GM10847 (cell line): ENCODE measurements around the gene RNF128.

ENCODE experiments used
- POLR2A ChIP-seq: IDR thresholded peaks from 2 replicates; pipeline ENCODE4 v1.6.1; 2011; ENCODE audit not compliant: insufficient read length; ENCODE audit errors: extremely low read depth

RNF128 gene

DNA sequence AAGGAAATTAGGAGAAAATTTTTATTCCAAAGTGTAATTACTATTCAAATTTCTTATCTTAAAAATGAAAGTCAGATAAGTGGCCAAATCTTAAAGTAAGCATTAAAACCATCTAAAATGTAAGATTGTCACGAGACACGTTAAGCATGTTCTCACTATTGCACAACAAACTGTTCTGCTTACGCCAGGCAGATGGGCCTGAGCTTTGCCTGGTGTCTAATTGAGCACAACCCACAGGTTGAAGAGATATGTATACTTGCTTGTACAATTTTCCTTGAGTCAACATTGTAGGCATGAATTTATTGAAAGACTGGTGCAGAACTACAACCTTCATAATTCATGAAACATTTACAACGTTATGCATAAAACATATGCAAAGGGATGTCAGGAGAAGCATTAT lies 3.9 kb downstream of the RNF128 start:
- no peak for TF ChIP-seq POLR2A

DNA sequence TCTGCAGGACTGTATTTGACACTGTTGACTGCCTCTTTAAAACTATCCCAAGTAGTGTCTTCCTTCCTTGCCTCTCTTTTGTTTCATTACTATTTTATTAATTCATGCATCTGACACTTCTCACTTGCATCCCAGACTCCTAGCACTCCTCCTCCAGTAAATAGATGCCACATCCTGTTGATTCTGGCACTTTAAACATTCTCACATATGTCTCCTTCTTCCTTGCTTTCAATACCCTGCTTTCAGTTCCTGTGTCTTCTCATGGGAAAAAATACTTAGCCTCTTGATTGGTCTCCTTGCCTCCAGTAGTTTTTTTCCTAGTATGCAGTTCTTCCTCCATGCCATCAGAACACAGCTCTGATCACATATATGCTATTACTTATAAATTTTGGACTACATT lies 5.1 kb downstream of the RNF128 start:
- no peak for TF ChIP-seq POLR2A

DNA sequence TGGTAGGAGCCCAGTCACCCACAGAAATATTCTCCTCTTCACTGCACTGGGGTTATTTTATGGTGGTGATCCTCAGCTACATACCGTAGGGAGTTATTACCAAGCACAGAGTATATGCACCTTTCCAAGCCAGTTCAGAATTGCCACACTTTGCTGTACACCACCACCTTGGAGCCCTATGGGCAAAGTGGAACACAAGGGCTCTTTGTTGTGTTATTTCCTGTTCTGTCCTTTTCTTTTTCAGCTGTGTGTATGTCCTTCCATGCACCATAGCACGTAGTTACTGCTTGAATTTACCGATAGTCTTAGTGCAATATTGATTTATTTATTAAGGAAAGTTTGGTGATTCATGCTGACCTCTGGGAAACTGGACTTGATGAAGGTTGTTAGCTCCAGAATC lies 8.3 kb downstream of the RNF128 start:
- no peak for TF ChIP-seq POLR2A

DNA sequence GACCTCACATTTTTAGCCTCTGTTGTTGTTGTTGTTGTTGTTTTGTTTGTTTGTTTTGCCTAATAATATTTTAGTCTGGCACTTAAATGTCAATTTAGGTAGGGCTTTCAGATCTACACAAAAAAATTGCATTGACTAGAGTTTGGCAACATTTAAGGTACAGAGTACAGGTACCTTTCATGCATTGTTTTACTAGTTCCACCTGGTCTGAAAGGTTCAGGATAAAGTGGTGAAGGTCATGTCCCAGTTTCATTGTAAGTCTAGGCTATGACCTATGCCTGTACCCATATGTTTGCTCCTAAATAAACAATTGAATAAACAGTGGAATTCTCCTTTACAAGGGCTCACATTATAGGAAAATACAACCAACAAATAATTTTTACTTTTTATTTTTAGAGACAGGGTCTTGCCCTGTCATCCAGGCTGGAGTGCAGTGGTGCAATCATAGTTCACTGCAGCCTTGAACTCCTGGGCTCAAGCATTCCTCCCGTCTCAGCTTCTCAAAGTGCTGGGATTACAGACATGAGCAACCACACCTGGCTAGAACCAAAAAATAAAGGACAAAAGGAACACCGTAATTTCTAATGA lies 13.8 kb downstream of the RNF128 start:
- no peak for TF ChIP-seq POLR2A

DNA sequence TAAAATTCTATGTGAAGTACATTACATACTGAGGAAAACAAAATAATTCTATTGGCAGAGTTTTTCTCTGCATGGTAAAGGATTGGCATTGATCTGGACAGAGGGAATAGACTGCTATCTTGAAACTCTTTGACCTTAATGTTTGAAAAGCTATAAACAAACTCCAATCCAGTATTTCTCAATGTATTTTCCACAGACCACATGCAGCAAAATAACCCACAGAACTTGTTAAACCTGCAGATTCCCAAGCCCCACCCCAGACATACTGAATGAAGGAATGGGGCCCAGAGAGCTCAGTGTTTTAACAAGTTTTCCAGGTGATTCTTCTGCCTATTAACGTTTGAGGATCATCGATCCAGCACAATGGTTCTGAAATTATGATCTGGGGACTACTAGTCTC lies 15.7 kb downstream of the RNF128 start:
- TF ChIP-seq POLR2A = no peak

DNA sequence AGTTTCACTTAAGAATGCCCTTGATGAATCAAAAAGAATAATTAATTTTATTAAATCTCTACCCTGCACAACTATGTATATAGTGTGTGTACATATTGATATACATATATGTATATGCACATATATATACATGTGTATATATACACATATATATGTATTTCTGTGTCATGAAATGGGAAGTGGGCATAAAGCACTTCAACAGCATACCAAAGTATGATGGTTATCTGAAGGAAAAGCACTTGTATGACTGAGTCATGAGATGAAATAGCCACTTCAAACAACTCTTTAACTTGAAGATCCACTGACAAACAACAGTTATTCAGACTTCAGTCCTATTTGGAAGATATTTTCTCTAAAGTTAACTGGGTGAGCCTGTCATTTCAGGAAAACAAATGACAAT lies 16.3 kb downstream of the RNF128 start:
- TF ChIP-seq POLR2A = no peak

DNA sequence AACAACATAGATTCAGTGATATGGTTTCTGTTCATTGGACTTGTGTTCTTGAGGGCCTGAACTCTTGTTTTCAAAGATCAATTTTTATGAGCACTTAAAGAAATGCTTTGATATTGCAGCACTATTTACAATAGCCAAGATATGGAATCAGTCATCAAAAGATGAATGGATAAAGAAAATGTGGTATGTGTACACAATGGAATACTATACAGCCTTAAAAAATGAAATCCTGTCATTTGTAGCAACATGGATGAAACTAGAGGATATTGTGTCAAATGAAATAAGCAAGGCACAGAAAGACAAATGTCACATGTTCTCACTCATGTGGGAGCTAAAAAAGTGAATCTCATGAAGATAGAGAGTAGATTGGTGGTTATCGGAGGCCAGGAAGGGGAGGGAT lies 21.9 kb downstream of the RNF128 start:
- no peak for TF ChIP-seq POLR2A

DNA sequence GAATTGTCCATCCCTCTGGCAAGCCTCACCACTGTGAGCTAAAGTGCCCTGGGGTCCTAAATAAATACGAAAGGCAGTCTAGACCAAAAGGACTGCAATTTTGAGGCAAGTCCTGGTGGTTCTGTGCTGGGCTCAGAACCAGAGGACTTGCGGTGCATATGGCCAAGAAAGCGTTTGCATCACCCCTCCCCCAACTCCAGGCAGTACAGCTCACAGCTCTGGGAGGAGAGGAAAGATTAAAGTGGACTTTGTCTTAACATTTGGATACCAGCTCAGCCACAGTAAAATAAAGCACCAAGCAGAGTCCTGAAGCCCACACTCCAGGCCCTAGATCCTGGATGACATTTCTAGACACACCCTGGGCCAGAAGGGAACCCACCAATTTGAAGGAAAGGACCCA lies 24.9 kb downstream of the RNF128 start:
- TF ChIP-seq POLR2A = no peak

DNA sequence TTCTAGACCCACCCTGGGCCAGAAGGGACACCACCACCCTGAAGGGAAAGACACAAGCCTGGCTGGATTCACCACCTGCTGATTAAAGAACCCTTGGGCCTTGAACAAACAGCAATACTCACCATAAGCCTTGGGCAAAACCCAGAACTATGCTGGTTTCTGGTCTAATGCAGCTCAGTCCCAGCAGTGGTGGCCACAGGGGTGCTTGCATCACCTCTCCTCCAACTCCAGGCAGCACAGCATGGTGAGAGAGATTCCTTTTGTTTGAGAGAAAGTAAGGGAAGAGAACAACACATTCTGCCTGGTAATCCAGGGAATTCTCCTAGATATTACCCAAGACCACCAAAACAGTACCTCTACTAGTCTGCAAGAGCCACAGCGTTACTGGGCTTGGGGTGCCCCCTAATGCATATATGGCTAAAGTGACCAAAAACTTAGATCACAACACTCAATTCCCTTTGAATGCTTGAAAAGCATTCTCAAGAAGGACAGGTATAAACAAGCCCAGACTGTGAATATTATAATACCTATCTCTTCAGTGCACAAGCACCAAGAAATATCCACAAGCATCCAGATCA lies 25.7 kb downstream of the RNF128 start:
- TF ChIP-seq POLR2A = no peak

DNA sequence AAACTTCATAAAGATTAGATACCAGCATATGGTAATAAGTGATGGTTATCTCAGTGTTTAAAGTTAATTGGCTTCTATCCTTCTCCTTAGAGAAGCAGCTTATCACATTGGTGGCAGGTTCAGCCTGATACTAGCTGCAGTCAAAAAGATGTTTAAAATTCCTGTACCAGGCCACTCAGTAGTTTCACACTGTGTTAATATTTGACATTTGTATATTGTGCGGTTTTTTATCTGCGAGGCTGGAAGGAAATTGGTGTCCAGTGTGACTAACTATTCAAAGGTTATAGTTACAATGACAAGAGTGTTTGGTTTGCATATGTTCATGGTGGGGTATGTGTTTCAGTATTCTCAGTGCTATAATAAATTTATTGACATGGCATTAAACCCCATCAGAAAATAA lies 48.5 kb downstream of the RNF128 start:
- no peak for TF ChIP-seq POLR2A

DNA sequence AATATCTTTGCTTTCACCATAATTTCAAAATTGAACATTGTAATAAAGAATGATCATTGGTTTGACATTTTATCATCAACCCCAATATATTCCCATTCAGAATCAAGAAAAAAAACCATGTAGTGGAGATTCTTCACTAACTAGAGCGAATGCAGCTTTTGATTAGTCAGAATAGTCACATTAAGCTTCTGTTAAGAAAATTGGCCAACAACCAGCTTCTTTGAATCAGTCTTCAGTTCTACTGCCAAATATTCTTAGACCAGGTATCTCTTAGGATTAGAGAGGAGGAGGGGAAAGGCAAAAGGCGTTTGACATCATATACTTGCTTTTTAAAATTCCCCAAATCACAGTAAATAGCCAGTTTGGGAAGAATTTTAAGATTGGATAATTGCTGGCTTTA lies 53.8 kb downstream of the RNF128 start:
- TF ChIP-seq POLR2A = no peak

DNA sequence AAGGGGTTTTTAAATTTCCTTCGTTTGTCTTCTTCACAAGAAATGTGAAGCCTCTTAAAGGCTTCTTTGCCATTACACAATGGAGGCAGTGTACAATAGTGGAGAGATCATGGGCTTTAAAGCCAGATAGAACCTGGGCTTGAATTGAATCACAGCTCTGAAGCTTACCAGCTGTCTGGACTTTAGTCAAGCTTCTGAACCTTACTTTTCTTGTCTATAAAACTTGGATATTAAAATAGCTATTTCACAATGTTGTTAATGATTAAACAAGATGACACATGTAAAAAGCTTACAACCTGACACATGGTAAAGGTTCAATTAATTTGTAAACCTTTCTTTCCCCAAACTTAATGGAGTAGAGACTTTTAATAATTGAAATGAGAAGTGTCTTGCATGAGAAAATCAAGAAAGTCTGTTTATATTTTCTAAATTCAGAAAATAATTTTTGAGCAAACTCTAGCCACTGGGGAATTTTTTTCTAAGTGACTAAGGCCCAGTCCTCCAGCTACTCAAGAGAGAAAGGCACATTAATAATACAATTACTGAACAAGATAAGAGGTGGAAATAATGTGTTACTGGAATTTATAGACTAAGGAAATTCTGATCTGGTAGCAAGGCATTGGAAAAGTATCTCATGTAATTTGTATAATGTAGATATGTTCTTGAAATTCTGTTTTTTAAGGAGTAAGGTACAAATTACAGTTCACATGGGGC lies 54.3 kb downstream of the RNF128 start:
- TF ChIP-seq POLR2A = no peak

DNA sequence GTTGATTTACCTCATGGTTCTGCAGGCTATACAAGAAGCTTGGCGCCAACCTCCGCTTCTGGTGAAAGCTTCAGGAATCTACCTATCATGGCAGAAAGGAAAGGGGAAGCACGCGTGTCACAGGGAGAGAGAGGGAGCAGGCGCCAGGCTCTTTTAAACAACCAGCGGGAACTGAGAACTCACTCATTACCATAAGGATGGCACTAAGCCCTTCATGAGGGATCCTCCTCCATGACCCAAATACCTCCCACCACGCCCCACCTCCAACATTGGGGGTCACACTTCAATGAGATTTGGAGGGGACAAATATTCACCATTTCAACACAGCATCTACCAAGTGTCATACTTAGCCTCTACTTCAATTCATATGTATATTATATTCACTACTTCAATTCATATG lies 57.2 kb downstream of the RNF128 start:
- TF ChIP-seq POLR2A = no peak

DNA sequence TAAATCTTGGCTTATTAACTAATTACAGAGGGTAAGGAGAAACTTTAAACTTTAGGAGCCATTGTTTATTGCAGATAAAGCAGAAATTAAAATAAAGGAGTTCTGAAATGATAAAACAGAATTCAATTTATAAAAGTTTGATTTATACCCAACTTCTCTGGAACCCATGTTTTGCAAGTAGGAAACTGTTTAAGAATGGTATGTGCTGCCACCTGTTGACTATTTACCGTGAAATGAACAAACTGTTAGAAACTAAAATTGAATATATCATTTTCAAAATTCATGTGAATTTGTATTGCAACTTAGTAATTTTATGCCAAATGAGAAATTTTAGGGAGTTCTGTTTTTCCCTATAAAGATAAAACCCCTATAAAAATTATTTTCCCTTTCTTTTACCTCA lies 65.0 kb downstream of the RNF128 start:
- TF ChIP-seq POLR2A = no peak

DNA sequence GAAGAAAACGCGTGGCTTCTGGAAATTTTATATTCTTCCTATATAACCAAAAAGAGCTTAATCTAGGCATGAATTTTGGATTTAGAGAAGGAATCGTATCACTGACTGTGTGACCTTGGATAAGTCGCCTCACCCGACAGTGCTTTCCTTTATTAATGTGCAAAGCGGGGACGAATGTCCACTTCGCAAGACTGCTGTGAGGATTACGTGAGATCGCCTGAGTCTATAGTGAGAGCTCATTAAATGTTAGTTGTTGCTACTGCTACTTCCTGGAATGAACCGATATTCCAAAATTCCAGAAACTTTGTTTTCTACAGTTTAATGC lies 75.5 kb downstream of the RNF128 start:
- no peak for TF ChIP-seq POLR2A

DNA sequence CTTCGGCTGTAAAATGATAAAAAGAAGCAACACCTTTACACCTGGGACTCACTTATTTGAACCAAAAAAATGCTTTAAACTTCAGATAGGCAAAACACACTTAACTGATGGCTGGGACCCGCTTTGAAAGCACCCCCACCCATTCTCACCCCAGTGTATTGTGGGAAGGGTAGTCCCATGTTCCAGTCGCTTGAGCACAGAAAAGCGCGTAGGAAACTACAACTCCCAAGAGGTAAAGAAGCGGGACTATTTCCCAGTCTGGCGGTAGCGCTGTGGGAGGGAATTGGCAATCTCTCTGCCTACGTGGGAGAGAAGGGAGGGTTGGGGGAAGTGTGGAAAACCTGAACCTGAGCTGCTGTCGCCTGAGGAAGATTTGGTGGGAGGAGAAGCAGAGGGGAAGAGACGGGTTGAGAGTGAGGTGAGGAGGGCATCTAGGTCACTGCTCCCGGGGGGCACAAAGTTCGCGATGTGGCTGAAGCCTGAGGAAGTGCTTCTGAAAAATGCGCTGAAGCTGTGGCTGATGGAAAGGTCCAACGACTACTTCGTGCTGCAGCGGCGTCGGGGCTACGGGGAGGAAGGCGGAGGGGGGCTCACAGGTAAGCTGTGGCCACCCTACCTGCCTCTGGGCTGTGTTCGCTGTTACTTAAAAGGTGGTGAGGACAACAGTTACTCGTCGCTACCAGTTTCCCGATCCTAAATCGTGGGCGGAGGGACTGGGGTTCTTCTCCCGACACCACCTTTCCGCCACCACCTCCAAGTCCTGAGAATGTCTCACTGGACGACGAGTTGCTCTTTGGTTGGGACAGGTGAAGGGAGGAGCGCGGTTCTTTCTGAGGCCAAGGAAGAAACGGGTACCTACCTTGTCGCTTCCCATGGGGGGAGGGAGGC lies 76.1 kb downstream of the RNF128 start, which contains the start of gene TBC1D8B:
TBC1D8B (plus strand) TSS at position 286 of the 888 bp plus-strand sequence; CDS start at position 467, 181 bp downstream.
- TF ChIP-seq POLR2A = no peak
